ENCODE measurements around the gene DDI2.
"Not testable (repeated sequence)": the region's sequence is repeated elsewhere in the genome, so short reads cannot be mapped to it uniquely, and the experiment has no call there.

DDI2 gene

GRCh38 chr1:15617173-15618076 is at the start of gene DDI2:
TSS of gene DDI2 (plus strand) at chr1:15617458. CDS start at chr1:15617671, 213 bp downstream.
- peak; percentile 97 for DNase-seq

DNA sequence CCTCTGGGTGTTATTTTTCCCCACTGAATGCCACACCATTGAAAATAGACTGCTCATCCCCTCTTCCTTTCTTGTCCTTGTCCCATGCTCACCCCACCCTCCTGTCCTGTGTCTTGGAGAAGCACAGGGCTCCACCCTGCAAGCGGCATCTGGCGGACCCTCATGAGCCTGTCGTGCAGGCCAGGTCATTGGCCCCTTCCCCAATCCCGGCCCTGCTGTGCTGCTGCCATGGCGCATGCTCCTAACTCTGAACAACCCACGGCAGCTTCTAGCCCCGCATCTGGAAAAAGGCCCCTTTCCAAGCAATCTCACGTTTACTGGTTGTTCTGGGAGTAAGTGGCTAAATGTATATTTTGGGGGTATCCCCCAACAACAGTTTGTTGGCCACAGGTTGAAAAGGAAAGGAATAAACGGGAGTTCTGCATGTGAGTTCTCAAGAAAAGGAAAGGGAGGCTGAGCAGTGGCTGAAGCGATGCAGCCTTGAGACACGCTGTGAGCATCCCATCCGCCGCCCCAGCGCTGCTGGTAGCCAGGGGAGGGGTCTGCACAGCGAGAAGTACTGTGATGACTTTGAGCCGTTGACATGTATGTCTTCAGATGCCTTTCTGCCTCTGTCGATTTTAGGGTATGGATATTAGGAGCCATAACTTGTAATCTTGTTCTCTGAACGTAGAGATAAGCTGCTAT is 48.7 kb upstream of the DDI2 start:
- no peak for DNase-seq

DNA sequence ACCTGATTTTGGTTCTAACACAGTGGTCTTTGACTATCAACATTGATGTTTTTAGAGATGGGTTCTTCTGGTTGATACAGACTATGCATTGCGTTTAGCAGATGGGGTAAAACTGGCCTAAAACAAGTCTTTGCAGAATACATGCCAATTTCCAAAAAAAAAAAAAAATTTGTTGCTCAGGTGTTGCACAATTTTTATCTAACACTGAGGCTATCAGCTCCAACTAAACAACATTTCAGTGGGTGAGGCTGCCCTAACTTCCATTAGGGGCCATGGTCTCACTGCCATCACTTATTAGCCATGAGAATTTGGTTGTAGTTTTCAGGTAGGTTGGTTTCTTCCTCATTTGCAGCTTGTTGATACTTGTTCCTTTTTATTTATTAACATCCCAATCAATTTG is 46.4 kb upstream of the DDI2 start:
- no peak for DNase-seq

DNA sequence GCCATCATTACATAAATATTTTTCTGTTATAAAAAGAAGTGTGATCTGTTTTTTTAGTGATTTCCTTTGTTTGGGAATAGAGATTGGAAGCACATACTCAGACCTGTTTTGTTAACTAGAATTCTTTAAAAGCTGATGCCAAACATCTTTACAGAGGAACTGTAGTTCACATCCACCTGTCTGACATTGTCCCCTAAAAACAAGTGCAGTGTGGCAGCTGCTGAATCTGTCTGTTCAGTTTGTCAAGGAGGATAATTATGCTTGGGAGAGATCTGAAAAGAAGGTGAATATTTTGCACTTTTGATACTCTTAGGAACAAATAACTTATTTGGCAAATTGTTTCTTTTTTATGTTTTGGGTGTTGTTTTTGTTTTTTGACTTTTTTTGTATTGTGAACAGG is 46.0 kb upstream of the DDI2 start:
- no peak for DNase-seq

GRCh38 chr1:15573477-15573876 is 43.8 kb upstream of the DDI2 start:
- DNase-seq, result no peak

GRCh38 chr1:15574741-15575140 is 42.5 kb upstream of the DDI2 start:
- no peak for DNase-seq

- DNase-seq, result no peak
Measured at GRCh38 chr1:15575549-15576150, 41.6 kb upstream of the DDI2 start.

DNA sequence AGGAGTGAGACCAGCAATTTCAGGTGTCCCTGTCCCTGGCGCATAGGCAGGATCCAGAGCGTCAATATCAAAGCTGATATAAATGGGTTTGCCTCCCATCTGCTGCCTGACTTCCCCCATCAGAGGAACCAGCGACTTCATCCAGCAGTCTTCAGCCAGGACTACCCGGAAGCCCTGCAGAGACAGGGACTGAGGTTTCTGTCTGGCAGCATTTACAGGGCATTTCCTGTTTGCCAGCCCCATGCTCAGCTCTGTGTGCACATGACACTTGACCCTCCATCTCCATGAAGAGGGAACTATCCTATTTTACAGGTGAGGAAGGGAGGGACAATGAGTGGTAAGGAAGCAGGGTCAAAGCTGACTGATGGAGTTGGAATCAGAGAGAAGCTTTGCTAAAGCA is 39.6 kb upstream of the DDI2 start:
- no peak for DNase-seq

- peak; percentile 61 for DNase-seq
Measured at GRCh38 chr1:15578921-15579682, 38.2 kb upstream of the DDI2 start.

GRCh38 chr1:15579683-15580047 is 37.6 kb upstream of the DDI2 start:
- peak; percentile 13 for DNase-seq

DNA sequence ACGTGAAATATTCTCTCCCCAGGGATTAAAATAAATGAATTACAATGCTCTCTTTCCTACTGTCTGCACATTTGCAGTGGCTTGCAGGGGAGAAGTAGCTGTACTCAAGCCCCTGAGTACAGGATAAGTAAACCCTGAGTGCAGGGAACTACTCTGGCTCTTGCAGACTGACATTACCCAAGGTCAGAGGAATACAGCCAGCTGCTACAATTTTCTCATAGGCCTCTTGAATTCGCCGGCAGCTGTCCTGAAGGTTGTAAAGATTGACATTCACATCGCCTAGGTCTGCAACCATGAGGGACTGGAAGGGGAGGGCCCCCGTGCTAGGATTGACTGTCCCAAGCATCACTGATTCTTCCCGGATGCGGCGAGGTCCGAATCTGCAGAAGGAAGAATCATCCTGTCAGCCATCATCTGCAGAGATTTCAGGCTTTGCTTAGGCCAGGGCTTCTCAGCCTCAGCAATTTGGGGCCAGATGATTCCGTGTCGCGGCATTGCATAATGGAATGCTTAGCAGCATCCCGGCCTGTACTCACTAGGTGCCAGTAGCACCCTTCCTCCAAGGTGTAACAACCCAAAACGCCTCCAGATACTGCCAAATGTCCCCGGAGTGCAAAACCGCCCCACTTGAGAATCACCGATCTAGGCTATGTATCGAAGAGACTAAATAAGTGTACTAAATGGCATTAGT is 34.1 kb upstream of the DDI2 start:
- no peak for DNase-seq

- peak; percentile 42 for DNase-seq
Measured at GRCh38 chr1:15584489-15585363, 32.5 kb upstream of the DDI2 start, which contains the start of gene AGMAT. TSS of gene AGMAT (minus strand) at chr1:15585051. CDS start at chr1:15584967, 84 bp downstream.

DNA sequence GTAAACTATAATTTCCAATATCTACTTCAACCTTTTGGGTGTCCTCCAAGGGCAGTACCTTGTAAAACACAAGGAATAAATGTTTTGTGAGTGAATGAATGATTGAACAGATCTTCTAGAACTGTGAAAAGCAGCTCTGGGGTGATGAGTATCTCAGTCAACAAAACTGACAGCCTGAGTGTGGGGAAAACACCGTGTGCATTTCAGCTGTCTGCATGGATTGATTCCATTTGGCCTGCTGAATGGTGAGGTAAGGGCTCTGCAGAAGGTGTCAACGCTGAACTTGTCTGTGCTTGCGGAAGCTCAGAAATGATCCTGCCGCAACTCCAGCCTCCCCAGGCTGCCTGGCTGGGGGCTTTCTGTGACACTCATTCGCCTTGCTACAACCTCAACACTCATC is 25.0 kb upstream of the DDI2 start:
- no peak for DNase-seq

DNA sequence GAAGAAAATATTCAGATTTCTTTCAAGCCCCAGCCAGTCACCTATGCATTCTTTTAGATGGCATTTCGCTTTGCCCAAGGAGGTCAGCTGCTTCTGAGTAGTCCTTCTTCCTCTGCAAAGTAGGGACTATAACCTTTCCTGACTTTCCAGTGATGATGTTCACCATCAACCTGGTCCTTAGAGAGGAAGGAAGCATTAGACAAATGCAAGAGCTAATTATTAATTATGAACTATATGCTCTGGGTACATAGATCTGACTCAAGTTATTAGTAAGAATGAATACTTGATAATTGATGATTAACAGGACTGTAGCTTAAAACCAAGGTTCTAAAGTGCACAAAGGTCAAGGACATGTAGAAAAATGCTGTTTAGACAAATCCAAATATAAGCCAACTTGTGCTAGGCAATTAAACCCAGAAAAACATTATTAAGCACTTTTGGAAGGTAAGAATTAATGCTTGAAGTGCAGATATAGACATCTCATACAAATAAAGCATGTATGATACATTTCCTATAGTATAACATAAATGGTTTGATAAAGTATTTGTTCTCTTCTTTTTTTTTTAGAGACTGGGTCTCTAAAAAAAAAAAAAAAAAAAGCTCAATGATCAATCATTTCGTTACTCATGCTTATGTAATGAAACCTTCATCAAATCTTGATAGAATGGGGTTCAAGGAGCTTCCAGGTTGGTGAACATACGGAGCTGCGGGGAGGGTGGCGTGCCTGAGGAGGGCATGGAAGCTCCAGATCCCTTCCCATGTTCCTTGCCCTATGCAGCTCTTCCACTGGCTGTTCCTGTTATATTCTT is 21.2 kb upstream of the DDI2 start:
- DNase-seq, result no peak

- no peak for DNase-seq
Measured at GRCh38 chr1:15598436-15598835, 18.8 kb upstream of the DDI2 start.

GRCh38 chr1:15603050-15603965 is 13.9 kb upstream of the DDI2 start:
- peak; percentile 94 for DNase-seq

- not testable (repeated sequence) for DNase-seq
Measured at GRCh38 chr1:15603966-15604282, 13.3 kb upstream of the DDI2 start.

DNA sequence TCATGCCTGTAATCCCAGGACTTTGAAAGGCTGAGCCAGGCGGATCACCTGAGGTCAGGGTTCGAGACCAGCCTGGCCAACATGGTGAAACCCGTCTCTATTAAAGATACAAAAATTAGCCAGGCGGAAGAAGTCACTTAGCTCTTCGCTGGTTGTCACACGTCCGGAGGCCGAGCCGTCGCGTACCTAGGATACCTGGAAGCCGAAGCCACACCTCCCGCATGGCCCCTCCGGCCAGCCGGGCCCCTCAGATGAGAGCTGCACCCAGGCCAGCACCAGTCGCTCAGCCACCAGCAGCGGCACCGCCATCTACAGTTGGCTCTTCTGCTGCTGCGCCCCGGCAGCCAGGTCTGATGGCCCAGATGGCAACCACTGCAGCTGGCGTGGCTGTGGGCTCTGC is 12.9 kb upstream of the DDI2 start:
- DNase-seq, result not testable (repeated sequence)

All from CD4-positive, alpha-beta T cell treated with Interleukin-4 for 4 hours (primary cell).